ENCODE data around the gene GPRIN2. TPM values are rescaled to one million over a fixed set of nuclear protein-coding genes. Genes with fewer than 3 reads are reported as not detected.

GPRIN2 gene
- total RNA-seq, 2 donors from 2014 or later, result 0.26 to 0.67 TPM

DNA sequence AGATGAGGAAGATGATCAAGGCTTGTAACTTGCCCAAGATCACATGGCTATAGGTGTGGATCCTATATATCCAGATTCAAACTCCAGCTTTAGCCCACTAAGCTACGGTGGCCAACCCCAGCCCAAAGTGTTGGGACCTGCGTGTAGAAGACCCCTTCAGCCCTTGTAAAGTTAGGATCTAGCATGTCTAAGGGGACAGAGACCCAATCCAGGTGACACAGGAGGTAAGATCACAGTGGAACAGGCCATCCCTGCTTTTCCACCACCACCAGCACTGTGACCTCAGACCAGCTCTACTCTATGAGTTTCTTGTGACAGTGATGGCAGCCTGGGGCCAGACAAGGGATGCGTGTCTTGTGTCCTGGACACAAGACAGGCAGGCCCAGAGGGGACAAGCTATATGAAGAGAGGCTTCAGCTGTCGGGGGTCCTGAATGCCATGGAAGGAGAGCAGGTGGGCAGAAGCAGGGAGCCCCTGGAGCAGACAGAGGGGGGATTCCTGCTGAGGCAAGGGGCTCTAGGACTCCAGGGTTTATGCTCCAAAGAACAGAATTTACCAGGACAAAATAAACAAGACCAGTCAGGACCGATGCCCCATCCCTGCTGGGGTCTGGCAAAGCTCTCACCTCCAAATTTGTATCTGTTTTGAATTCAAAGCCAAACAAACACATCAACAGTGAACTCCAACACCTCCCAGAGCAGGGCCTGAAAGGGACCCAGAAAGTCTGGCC, 10.4 kb downstream of the GPRIN2 start:
- H3K36me3 ChIP-seq, result no peaks in the 10 kb centered on the region
- H3K4me1 ChIP-seq, result peaks cover 0 to 6% of the 10 kb centered on the region in 2 donors
- H3K27ac ChIP-seq, result no peak overlapping the region
- no peak overlapping the region for H3K4me3 ChIP-seq
- TF ChIP-seq, protein P1, sequence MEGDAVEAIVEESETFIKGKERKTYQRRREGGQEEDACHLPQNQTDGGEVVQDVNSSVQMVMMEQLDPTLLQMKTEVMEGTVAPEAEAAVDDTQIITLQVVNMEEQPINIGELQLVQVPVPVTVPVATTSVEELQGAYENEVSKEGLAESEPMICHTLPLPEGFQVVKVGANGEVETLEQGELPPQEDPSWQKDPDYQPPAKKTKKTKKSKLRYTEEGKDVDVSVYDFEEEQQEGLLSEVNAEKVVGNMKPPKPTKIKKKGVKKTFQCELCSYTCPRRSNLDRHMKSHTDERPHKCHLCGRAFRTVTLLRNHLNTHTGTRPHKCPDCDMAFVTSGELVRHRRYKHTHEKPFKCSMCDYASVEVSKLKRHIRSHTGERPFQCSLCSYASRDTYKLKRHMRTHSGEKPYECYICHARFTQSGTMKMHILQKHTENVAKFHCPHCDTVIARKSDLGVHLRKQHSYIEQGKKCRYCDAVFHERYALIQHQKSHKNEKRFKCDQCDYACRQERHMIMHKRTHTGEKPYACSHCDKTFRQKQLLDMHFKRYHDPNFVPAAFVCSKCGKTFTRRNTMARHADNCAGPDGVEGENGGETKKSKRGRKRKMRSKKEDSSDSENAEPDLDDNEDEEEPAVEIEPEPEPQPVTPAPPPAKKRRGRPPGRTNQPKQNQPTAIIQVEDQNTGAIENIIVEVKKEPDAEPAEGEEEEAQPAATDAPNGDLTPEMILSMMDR (IDR thresholded peaks at IDR 0.05), result no peak
- H3K9me3 ChIP-seq, result no peaks in the 10 kb centered on the region
- no peak for DNase-seq (ENCODE audit: low spot score)
- H3K27me3 ChIP-seq, result no peaks in the 10 kb centered on the region

DNA sequence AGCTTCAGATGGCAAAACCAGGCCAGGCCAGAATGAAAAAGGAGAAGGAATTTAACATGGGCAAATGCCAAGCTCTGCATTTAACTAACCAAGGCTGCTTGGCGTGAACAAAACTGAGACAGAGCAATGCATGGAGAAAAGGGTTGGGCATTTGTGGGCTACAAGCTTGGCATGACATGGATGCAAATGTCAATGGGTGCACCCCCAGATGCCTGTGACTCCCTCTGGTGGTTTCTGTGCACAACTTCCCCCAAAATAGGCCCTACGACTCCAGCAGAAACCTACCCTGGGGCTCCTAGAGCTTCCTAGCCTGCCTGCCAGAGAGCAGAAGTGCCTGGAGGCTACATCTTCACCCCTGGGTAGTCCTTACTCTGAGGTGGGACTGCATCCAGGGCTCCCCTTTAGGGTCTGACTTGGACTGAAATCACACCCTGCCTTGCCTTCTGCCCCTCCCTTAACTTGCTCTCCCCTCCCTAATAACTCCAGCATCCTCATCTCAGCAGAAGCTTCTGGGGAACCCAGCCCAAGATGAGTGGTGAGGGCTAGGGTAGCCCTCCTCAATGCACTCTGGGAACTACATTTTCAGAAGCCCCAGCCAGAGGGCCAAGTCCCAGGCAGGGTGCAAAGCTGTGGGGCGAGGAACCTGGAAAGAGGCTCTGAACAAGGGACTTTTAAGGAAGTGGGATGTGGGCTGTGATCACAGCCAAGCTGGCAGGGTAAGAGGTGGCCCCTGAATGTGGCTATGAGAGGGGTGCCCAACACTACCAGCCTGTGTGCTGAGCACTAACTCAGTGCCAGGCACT, 11.3 kb downstream of the GPRIN2 start:
- H3K9me3 ChIP-seq, result no peaks in the 10 kb centered on the region
- no peaks in the 10 kb centered on the region for H3K36me3 ChIP-seq
- no peak overlapping the region for H3K27ac ChIP-seq
- no peak overlapping the region for H3K4me3 ChIP-seq
- peaks cover 0 to 10% of the 10 kb centered on the region in 2 donors for H3K4me1 ChIP-seq
- no peak for DNase-seq (ENCODE audit: low spot score)
- H3K27me3 ChIP-seq, result no peaks in the 10 kb centered on the region
- TF ChIP-seq, protein P1 (IDR thresholded peaks at IDR 0.05), result peak in 1 of 2 donors; percentile 32

DNA sequence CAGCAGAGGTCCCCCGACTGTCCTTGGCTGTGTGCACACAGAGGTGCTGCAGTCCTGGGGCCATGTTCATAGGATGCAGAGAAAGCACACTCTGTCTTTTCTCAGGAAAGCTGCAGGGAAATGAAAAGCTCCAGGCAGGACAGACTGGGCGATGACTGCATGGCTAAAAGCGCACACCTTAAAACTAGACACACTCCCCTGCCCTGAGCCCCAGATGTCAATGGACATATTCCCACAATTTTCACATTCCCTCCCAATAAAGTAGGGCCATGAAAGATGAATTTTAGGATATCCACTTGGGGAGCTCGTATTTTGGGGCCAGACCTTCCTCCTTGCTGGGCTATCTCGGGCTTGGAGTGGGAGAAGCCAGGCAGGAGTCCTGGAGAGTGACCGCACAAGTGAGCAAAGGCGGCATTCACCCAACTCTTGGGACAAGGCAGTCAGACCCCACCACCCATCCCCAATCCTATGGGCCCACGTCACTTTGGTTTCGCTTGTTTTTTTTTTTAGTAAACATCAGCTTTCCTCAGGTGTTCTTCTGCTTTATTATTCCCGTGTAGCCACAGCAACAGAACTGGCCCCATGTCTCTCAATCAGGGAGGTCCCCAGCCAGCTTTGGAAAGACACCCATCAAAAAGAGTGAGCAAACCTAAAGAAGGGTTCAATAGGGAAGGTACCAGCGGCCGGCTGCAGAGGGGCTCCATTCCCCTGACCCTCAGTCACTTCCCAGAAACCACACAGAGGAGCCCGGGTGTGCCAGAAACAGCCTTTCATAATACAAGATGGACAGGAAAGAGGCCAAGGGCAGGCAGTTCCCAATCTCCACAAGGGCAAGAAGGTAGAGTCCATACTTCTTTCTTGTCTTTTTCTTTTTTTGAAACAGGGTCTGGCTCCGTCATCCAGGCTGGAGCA, 12.7 kb downstream of the GPRIN2 start:
- no peaks in the 10 kb centered on the region for H3K27me3 ChIP-seq
- no peak for DNase-seq (ENCODE audit: low spot score)
- H3K4me3 ChIP-seq, result no peak overlapping the region
- no peak overlapping the region for H3K27ac ChIP-seq
- H3K36me3 ChIP-seq, result no peaks in the 10 kb centered on the region
- TF ChIP-seq, protein P1 (IDR thresholded peaks at IDR 0.05), result no peak
- peaks cover 0 to 10% of the 10 kb centered on the region in 2 donors for H3K4me1 ChIP-seq
- H3K9me3 ChIP-seq, result no peaks in the 10 kb centered on the region

- Histone ChIP-seq H3K27me3 (no peaks in the 10 kb centered on the region), H3K4me1 (peaks cover 0 to 10% of the 10 kb centered on the region in 2 donors), H3K27ac (no peak overlapping the region), H3K4me3 (no peak overlapping the region), H3K36me3 (no peaks in the 10 kb centered on the region), H3K9me3 (no peaks in the 10 kb centered on the region)
- TF ChIP-seq, protein P1 (IDR thresholded peaks at IDR 0.05), result no peak
- no peak for DNase-seq (ENCODE audit: low spot score)
Measured at GRCh38 chr10:46542567-46543465, 13.6 kb downstream of the GPRIN2 start.

All from right atrium auricular region (tissue), 2 donors.